IPS-11a (cell line): Measurements from ENCODE around the gene ZNF652.
"Not testable (repeated sequence)": the region's sequence is repeated elsewhere in the genome, so short reads cannot be mapped to it uniquely, and the experiment has no call there.

ENCODE experiments used
- H3K4me3 ChIP-seq: one replicate; pipeline ENCODE4 v1.5.1; 2013; ENCODE audit warnings: low read depth, low read length, control low read depth

ZNF652 gene

GRCh38 chr17:49275981-49276380 lies 86.1 kb downstream of the ZNF652 start:
- not testable (repeated sequence) for H3K4me3 ChIP-seq

- H3K4me3 ChIP-seq, result no peak overlapping the region
Observed at GRCh38 chr17:49269356-49269755, 92.7 kb downstream of the ZNF652 start.

DNA sequence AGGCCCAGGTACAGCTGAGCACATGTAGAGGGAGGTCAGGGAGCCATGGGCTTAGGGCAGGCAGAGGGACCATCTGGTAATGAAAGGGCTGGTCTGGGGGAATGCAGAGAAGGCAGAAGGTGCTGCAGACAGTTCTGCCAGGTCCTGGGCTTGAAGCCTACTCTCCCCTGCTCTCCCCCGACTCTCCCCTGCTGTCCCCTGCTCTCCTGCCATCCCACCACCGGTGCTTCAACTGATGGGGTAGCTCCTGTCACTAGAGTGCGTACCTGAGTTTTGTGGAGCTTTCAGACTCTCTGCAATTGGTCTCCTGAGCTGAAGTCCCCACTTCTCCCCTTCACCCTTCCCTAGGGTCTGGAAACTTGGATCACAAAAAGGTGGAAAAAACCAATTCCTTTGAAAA lies 94.1 kb downstream of the ZNF652 start:
- H3K4me3 ChIP-seq, result no peak overlapping the region

DNA sequence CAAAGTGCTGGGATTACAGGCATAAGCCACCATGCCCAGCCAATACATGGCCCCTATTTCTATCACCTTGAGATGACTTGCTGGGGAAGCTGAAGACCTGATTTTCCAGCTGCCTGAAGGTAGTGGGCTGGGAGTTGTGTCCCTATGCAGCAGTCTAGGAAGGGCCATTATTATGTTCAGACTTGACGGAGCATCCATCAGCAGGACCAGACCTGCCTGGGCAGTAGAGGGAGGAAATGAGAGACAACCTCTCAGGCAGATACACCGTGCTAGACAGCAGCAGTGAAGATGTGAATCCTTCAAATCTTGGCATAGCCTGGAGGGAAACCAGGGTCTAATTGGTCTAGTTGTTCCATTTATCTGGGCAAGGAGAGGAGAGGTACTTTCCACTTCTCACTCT lies 95.8 kb downstream of the ZNF652 start:
- no peak overlapping the region for H3K4me3 ChIP-seq

- not testable (repeated sequence) for H3K4me3 ChIP-seq
Observed at GRCh38 chr17:49261540-49261939, 100.5 kb downstream of the ZNF652 start.

GRCh38 chr17:49260817-49261291 lies 101.2 kb downstream of the ZNF652 start:
- peak overlapping the region; percentile 47 for H3K4me3 ChIP-seq

- H3K4me3 ChIP-seq, result peak overlapping the region; percentile 47
Observed at GRCh38 chr17:49260011-49260816, 101.8 kb downstream of the ZNF652 start.

DNA sequence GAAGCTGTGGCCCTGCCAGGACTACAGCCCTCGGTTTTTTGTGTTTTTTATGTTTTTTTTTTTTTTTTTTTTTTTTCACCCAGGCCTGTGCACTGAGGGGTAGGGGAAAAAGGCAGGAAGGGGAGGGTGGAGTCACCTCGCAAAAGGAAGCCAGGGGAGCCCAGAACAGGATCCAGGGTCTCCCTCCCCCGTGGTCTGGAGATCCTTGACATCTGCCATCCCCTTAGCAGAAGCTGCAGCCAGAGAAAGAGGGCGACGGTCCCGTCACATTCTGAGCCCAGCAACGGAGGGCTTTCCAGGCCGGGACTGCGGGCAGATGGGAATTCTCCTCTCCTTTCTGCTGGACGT lies 102.4 kb downstream of the ZNF652 start:
- H3K4me3 ChIP-seq, result peak overlapping the region; percentile 47

DNA sequence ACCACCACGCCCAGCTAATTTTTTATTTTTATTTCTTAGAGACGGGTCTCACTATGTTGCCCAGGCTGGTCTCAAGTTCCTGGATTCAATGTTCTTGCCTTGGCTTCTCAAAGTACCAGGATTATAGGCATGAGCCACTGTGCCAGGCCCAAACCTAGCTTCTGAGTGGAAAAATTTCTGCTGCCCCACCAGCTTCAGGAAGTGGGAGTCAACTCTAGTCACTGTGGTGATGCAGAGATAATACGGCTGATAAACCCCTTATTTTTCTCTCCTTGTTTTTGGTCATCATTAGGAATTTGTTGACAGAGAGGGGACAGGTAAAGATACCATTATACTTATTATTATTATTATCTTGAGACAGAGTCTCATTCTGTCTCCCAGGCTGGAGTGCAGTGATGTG lies 103.7 kb downstream of the ZNF652 start:
- H3K4me3 ChIP-seq, result no peak overlapping the region

DNA sequence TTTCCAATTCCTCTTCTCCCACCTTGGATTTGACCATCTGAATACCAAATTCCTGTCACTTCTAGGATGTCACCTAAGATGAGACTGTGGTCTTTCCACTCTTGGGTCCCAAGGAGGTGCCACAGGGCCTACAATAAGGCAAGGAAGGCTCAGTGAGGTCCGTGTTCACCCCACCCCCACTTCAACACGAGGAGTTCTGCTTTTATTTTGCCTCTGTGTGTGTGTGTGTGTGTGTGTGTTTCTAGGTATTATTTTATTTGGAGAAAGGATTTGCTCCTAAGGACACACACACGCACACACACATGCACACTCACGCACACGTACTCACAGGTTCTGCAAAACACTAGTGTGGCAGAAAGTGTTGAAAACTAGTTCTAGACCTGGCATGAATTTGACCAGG lies 106.9 kb downstream of the ZNF652 start:
- no peak overlapping the region for H3K4me3 ChIP-seq

GRCh38 chr17:49254066-49254465 lies 108.0 kb downstream of the ZNF652 start:
- no peak overlapping the region for H3K4me3 ChIP-seq

GRCh38 chr17:49252148-49252695 lies 109.8 kb downstream of the ZNF652 start:
- no peak overlapping the region for H3K4me3 ChIP-seq

DNA sequence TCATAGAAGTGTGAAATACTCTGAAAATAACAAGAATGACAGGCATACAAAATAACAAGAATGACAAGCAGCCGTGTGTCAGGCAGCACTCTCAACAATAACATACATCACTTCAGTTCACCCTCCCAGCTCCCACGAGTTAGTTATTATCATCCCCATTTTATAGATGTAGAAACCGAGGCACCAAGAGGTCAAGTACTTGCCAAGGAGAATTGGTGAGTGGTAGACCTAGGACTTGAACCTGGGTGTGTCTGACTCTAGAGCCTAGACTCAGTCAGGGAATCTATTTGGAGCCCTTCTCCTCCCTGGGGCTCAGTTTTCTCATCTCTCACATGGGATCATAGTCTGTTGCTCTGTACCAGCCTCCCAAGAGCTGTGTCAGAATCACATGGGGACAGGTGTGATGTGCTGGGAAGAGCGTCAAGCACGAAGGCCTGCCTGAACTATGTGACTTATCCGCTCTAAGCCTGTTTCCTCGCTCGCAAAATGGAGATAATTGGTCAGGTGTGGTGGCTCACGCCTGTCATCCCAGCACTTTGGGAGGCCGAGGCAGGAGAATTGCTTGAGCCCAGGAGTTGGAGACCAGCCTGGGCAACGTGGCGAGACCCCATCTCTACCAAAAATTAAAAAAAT lies 112.0 kb downstream of the ZNF652 start:
- H3K4me3 ChIP-seq, result no peak overlapping the region

GRCh38 chr17:49249292-49249794 lies 112.7 kb downstream of the ZNF652 start:
- no peak overlapping the region for H3K4me3 ChIP-seq

DNA sequence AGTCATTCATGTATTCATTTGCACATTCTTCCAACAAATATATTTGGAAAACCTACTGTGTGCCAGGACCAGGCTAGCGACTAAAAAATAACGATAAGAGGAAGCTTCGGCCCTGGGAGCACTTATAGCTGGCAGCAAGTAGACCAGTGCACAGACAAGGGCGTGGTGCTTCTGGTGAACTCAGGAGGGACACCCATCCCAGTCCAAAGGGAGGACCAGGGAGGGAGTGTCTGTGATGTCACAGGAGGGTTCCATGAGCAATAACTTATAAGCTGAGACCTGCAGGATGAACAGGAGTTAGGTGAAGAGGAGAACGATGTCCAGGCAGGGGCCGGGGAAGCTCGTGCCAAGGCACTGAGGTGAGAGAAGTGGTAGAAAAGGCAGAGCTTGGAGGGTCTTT lies 114.1 kb downstream of the ZNF652 start:
- H3K4me3 ChIP-seq, result no peak overlapping the region

DNA sequence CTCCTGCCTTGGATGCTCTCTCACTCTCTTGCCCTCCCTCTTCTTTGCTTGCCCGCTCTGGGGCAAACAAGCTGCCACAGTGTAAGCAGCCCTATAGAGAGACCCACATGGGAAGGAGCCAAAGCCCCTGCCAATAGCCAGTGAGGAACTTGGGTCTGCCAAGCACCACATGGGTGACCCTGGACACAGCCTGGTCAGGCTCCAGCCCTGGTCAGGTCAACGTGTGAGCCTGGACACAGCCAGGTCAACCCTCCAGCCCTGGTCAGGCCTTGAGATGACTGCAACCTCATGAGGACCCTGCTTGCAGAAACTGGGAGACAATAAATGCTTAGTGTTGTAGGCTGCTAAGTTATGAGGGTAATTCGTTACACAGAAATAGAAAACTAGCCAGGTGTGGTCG lies 117.2 kb downstream of the ZNF652 start:
- H3K4me3 ChIP-seq, result no peak overlapping the region
